H9 (cell line): Measurements from ENCODE around the gene GIMAP6. TPM values are rescaled to one million over a fixed set of nuclear protein-coding genes. Genes with fewer than 3 reads are reported as not detected.

Experiments
- DNase-seq: peaks from one replicate; pipeline ENCODE4 v3.0.0-alpha.2; 2017
- H2AFZ ChIP-seq: one replicate; pipeline ENCODE4 v1.6.1; 2013; ENCODE audit warnings: mild to moderate bottlenecking, low read length, control low read depth, moderate library complexity
- H2AK5ac ChIP-seq: 2 replicates; pipeline ENCODE4 v1.6.1; 2013; ENCODE audit warnings: low read length, control low read depth, mixed read lengths; ENCODE audit not compliant: insufficient read length
- H2BK120ac ChIP-seq: one replicate; pipeline ENCODE4 v1.6.1; 2013; ENCODE audit warnings: low read depth, mild to moderate bottlenecking, low read length, control low read depth, inconsistent platforms; ENCODE audit not compliant: poor library complexity, severe bottlenecking
- H2BK12ac ChIP-seq: 2 replicates; pipeline ENCODE4 v1.6.1; 2013; ENCODE audit warnings: low read length, control low read depth, mixed read lengths, low read depth; ENCODE audit not compliant: insufficient read length
- H2BK15ac ChIP-seq: 2 replicates; pipeline ENCODE4 v1.6.1; 2013; ENCODE audit warnings: low read depth, low read length, control low read depth
- H2BK20ac ChIP-seq: one replicate; pipeline ENCODE4 v1.6.1; 2013; ENCODE audit warnings: low read depth, mild to moderate bottlenecking, low read length, control low read depth, inconsistent platforms; ENCODE audit not compliant: poor library complexity, severe bottlenecking
- H2BK5ac ChIP-seq: 2 replicates; pipeline ENCODE4 v1.6.1; 2013; ENCODE audit warnings: low read length, control low read depth, mixed read lengths; ENCODE audit not compliant: insufficient read length
- H3K14ac ChIP-seq: 2 replicates; pipeline ENCODE4 v1.6.1; 2013; ENCODE audit warnings: low read length, control low read depth; ENCODE audit not compliant: insufficient read depth
- H3K18ac ChIP-seq: 2 replicates; pipeline ENCODE4 v1.6.1; 2013; ENCODE audit warnings: low read depth, mild to moderate bottlenecking, mixed read lengths, low read length, control low read depth; ENCODE audit not compliant: insufficient read length
- H3K23ac ChIP-seq: 2 replicates; pipeline ENCODE4 v1.6.1; 2013; ENCODE audit warnings: low read length, control low read depth, mixed read lengths, low read depth; ENCODE audit not compliant: insufficient read length
- H3K23me2 ChIP-seq: 2 replicates; pipeline ENCODE4 v1.6.1; 2013; ENCODE audit warnings: low read depth, mild to moderate bottlenecking, mixed read lengths, low read length, control low read depth; ENCODE audit not compliant: insufficient read length, poor library complexity, severe bottlenecking
- H3K27ac ChIP-seq: 2 replicates; pipeline ENCODE4 v1.5.1; 2013; ENCODE audit warnings: low read length, control low read depth, mixed read lengths, low read depth; ENCODE audit not compliant: insufficient read length
- H3K27me3 ChIP-seq: 2 replicates; pipeline ENCODE4 v1.6.1; 2013; ENCODE audit warnings: low read length, control low read depth, inconsistent platforms; ENCODE audit not compliant: insufficient read depth
- H3K4ac ChIP-seq: 2 replicates; pipeline ENCODE4 v1.6.1; 2013; ENCODE audit warnings: low read depth, mild to moderate bottlenecking, control low read depth, inconsistent platforms, low read length, moderate library complexity
- H3K4me1 ChIP-seq: 2 replicates; pipeline ENCODE4 v1.6.1; 2013; ENCODE audit warnings: low read length, control low read depth, inconsistent platforms; ENCODE audit not compliant: insufficient read depth
- H3K4me2 ChIP-seq: 2 replicates; pipeline ENCODE4 v1.6.1; 2013; ENCODE audit warnings: low read length, control low read depth, mixed read lengths; ENCODE audit not compliant: insufficient read length, insufficient read depth
- H3K56ac ChIP-seq: 2 replicates; pipeline ENCODE4 v1.6.1; 2013; ENCODE audit warnings: low read depth, mild to moderate bottlenecking, mixed read lengths, low read length, control low read depth; ENCODE audit not compliant: insufficient read length
- H3K79me1 ChIP-seq: 2 replicates; pipeline ENCODE4 v1.6.1; 2013; ENCODE audit warnings: low read depth, mild to moderate bottlenecking, moderate library complexity, low read length, control low read depth, inconsistent platforms; ENCODE audit not compliant: insufficient read depth, poor library complexity, severe bottlenecking
- H3K79me2 ChIP-seq: 2 replicates; pipeline ENCODE4 v1.6.1; 2013; ENCODE audit warnings: low read length, control low read depth, inconsistent platforms; ENCODE audit not compliant: insufficient read depth
- H3K9ac ChIP-seq: 2 replicates; pipeline ENCODE4 v1.6.1; 2013; ENCODE audit warnings: low read length, control low read depth, mixed read lengths; ENCODE audit not compliant: insufficient read length; ENCODE audit errors: extremely low read depth
- H3K9me3 ChIP-seq: one replicate; pipeline ENCODE4 v1.6.1; 2013; ENCODE audit warnings: low read depth, low read length, inconsistent platforms; ENCODE audit not compliant: control insufficient read depth
- H3T11ph ChIP-seq: one replicate; pipeline ENCODE4 v1.6.1; 2013; ENCODE audit warnings: mild to moderate bottlenecking, low read length, control low read depth, inconsistent platforms
- H4K20me1 ChIP-seq: one replicate; pipeline ENCODE4 v1.6.1; 2013; ENCODE audit not compliant: control insufficient read depth, insufficient read length, insufficient read depth
- H4K5ac ChIP-seq: 2 replicates; pipeline ENCODE4 v1.6.1; 2013; ENCODE audit warnings: low read depth, mild to moderate bottlenecking, mixed read lengths, low read length, control low read depth; ENCODE audit not compliant: insufficient read length
- H4K8ac ChIP-seq: replicated peaks from 2 replicates; pipeline ENCODE4 v1.6.1; 2013; ENCODE audit warnings: low read length, control low read depth, mixed read lengths, low read depth; ENCODE audit not compliant: insufficient read length
- H4K91ac ChIP-seq: 2 replicates; pipeline ENCODE4 v1.6.1; 2013; ENCODE audit warnings: low read depth, mild to moderate bottlenecking, moderate library complexity, mixed read lengths, low read length, control low read depth; ENCODE audit not compliant: insufficient read length
- H3K27ac Mint-ChIP-seq, 3 experiments: 2 replicates in 2 of 3; 3 replicates in 1 of 3; pipeline ENCODE4 v1.8.0; 2020 to 2021; ENCODE audit warnings: mixed read lengths in 3 of 3, mild to moderate bottlenecking in 1 of 3, moderate library complexity in 1 of 3
- H3K27me3 Mint-ChIP-seq: 2 replicates; pipeline ENCODE4 v1.8.0; 2021; ENCODE audit warnings: low read depth, mild to moderate bottlenecking, moderate library complexity, mixed read lengths
- H3K36me3 Mint-ChIP-seq, 3 experiments: 2 replicates in 2 of 3; 3 replicates in 1 of 3; pipeline ENCODE4 v1.8.0; 2020 to 2021; ENCODE audit warnings: low read depth in 3 of 3, mixed read lengths in 3 of 3; ENCODE audit not compliant: insufficient read depth in 1 of 3
- H3K4me1 Mint-ChIP-seq, 2 experiments: 2 replicates each; pipeline ENCODE4 v1.8.0; 2020; ENCODE audit warnings: mixed read lengths in 2 of 2
- H3K4me3 Mint-ChIP-seq, 2 experiments: 2 replicates in 1 of 2; 3 replicates in 1 of 2; pipeline ENCODE4 v1.8.0; 2020 to 2021; ENCODE audit warnings: mild to moderate bottlenecking in 2 of 2, mixed read lengths in 2 of 2, moderate library complexity in 1 of 2
- H3K9me3 Mint-ChIP-seq, 2 experiments: 2 replicates in 1 of 2; 3 replicates in 1 of 2; pipeline ENCODE4 v1.8.0; 2020; ENCODE audit warnings: mild to moderate bottlenecking in 2 of 2, mixed read lengths in 2 of 2, moderate library complexity in 1 of 2
- WGBS: extraction: QIAGEN DNeasy Blood & Tissue Kit; methylation state at CpG from one replicate; pipeline ENCODE4 v1.1.7; 2013; ENCODE audit warnings: missing lambda C conversion rate, low lambda C conversion rate, mixed read lengths; ENCODE audit not compliant: insufficient read length; ENCODE audit errors: extremely low coverage; 5-methylcytosine and 5-hydroxymethylcytosine counted together
- total RNA-seq: library from RNA; stranded (reverse); gene quantifications from 2 replicates; pipeline ENCODE4 v1.2.1, GENCODE V29; 2021
- TF ChIP-seq, protein P1 (sequence below): fragments of 200-600 bp; sonication (generic); conservative IDR thresholded peaks from 3 replicates; pipeline ENCODE4 v1.8.0; 2021; ENCODE audit warnings: antibody characterized with exemption, mild to moderate bottlenecking

The GIMAP6 gene
- total RNA-seq, 1 experiment from 2014 or later = not detected

DNA sequence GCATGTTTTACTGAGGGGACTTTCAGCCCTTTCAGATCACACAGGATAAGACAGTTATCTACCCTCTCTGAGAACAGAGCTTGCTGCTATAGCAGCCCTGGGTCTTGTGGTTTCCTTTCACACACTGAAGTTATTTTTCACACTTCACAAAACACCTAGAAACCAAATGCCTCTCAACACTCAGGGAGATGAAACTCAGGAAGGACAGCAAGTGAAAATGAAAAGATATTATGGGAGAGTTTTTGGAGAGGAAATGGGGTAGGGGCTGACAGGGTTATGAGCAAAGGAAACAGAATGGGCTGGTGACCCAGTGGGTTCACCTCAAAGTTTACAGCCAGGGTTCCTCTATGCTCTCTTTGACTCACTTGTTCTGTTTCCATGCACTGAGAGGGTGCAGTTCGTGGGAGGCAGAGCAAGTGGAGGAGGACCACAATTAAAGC lies 36.3 kb upstream of the GIMAP6 start:
- TF ChIP-seq, protein P1, sequence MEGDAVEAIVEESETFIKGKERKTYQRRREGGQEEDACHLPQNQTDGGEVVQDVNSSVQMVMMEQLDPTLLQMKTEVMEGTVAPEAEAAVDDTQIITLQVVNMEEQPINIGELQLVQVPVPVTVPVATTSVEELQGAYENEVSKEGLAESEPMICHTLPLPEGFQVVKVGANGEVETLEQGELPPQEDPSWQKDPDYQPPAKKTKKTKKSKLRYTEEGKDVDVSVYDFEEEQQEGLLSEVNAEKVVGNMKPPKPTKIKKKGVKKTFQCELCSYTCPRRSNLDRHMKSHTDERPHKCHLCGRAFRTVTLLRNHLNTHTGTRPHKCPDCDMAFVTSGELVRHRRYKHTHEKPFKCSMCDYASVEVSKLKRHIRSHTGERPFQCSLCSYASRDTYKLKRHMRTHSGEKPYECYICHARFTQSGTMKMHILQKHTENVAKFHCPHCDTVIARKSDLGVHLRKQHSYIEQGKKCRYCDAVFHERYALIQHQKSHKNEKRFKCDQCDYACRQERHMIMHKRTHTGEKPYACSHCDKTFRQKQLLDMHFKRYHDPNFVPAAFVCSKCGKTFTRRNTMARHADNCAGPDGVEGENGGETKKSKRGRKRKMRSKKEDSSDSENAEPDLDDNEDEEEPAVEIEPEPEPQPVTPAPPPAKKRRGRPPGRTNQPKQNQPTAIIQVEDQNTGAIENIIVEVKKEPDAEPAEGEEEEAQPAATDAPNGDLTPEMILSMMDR = no peak
- H3K18ac ChIP-seq = no peak overlapping the region
- no peak overlapping the region for H2BK20ac ChIP-seq
- H3K9ac ChIP-seq = no peak overlapping the region
- no peak overlapping the region for H3K4me2 ChIP-seq
- H3K9me3 ChIP-seq = peaks cover 5% of the 10 kb centered on the region
- H2BK120ac ChIP-seq = no peak overlapping the region
- no peaks in the 10 kb centered on the region for H3K4me1 Mint-ChIP-seq
- no peaks in the 10 kb centered on the region for H3K27me3 ChIP-seq
- peaks cover 53% of the 10 kb centered on the region for H3K27me3 Mint-ChIP-seq
- H3K14ac ChIP-seq = no peak overlapping the region
- no peak overlapping the region for H3K56ac ChIP-seq
- H4K20me1 ChIP-seq = no peaks in the 10 kb centered on the region
- H3K36me3 Mint-ChIP-seq = no peaks in the 10 kb centered on the region; a peak in 1 of 7 replicates
- H3K27ac ChIP-seq = no peak overlapping the region
- no peak overlapping the region for H2AFZ ChIP-seq
- H2BK12ac ChIP-seq = no peak overlapping the region
- H3K27ac Mint-ChIP-seq = no peak overlapping the region
- no peaks in the 10 kb centered on the region for H3K4me1 ChIP-seq
- H4K8ac ChIP-seq = no peak overlapping the region
- H2AK5ac ChIP-seq = no peak overlapping the region
- H3T11ph ChIP-seq = no peak overlapping the region
- WGBS = no CpG with 5 or more reads among the region's 1 CpG
- H3K79me1 ChIP-seq = no peaks in the 10 kb centered on the region
- H2BK15ac ChIP-seq = no peak overlapping the region
- H4K91ac ChIP-seq = no peak overlapping the region
- no peaks in the 10 kb centered on the region for H3K23me2 ChIP-seq
- no peaks in the 10 kb centered on the region for H3K79me2 ChIP-seq
- no peak overlapping the region for H3K4ac ChIP-seq
- H3K4me3 Mint-ChIP-seq = no peak overlapping the region
- H3K23ac ChIP-seq = no peak overlapping the region
- H3K9me3 Mint-ChIP-seq = peaks cover 9 to 15% of the 10 kb centered on the region in 2 experiments
- H4K5ac ChIP-seq = no peak overlapping the region
- H2BK5ac ChIP-seq = no peak overlapping the region
- DNase-seq = no peak
